CD4-positive, alpha-beta T cell treated with Interleukin-10 for 1 hour (primary cell): ENCODE results near the gene PPIP5K1.
A peak's percentile ranks its signal among the peaks of the same experiment; 100 is the strongest.

Experiments used
- DNase-seq: peaks from one replicate; pipeline ENCODE4 v3.0.0-alpha.2; 2020

The PPIP5K1 gene

DNA sequence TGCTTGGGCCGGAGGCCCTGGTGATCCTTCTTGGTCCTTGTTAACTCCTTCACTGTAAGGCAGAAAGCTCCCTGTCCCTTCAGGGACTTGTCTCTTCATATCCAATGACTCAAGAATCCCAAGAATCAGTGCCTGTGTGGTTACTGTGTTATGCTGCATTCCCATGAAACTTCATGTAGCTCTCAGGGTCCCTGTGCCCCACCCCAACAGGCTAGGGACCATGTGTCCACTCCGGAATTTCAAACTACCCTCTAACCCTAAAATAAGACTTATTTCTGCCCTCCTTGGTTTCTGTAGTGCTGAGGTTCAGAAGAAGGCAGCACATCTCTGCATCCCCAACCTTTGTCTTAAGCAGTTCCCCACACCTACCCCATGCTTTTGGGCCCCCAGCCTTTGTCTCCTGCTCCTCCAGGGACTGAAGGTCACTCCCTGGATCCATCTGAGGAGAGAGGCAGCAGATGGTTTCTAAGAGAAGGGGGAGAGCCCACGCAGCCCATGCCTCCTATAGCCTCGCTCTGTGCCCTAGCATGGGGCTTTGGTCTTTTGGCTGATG is 73.1 kb downstream of the PPIP5K1 start:
- no peak for DNase-seq

DNA sequence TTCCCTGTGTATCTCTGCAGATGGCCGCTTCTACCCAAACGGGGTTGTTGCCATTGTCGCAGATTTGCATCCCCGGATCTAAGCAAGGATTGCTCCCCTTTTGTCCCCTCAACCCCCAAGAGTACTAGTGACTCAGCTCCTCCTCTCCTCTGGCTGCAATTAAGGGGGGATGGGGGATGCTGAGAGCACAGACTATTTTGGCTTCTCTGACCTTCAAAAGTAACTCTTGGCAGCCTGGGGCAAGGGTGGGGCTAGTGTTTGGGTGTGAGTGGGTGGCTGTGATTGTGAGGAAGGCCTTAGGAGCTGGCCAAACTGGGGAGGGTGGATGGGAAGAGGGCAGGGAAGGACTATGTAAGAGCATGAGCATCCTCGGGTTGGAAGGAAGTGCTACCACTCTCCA is 73.8 kb downstream of the PPIP5K1 start:
- no peak for DNase-seq

DNA sequence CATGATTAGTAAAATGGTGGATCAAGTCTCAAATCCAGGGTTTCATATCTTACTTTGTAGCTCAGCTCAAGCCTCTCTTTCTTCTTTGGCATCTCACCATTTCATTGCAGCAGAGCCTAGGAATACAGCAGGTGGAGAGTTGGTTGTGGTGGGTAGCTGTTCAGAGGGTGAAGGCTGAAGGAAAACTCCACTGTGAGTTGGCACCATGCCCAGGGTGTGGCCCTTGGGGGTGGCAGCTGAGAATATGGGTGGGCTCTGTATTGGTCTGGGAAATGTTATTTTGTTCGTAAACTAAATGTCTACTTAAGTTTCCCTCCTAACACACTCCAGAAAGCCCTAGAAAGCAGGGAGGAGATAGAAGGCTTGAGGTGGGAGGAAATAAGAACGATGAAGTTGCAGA is 74.3 kb downstream of the PPIP5K1 start:
- DNase-seq: no peak

DNA sequence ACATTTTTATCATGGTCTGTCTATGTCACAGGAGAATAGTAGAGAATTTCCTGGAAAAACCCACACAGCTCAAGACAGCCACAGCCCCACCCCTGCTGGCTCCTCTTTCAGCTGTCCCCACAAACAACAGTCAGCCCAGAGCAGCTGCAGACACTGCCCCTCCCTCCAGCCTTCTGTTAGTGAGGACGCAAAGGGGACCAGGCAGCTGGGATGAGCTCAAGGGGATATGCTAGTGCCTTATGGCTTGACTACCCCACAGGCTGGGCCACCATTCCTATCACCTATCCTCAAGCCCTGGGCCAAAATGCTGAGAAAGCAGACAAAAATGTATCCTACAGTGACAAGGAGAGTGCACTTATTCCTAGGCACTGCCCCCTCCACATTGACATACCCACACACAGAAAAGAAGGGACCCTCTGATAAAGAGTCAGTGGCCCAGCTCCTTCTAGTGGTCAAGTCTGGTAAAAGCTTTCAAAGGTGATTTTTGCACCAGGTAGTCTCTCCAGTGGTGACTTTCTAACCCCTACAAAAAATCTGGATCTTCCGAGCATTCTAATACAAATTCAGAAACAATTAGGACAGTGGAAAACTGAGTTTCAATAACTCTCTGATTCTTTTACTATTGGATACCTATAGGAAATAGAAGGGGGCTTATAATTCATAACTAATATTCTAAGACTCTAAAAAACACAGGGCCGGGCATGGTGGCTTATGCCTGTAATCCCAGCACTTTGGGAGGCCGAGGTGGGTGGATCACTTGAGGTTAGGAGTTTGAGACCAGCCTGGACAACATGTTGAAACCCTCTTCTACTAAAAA is 75.6 kb downstream of the PPIP5K1 start:
- DNase-seq: peak; percentile 57

DNA sequence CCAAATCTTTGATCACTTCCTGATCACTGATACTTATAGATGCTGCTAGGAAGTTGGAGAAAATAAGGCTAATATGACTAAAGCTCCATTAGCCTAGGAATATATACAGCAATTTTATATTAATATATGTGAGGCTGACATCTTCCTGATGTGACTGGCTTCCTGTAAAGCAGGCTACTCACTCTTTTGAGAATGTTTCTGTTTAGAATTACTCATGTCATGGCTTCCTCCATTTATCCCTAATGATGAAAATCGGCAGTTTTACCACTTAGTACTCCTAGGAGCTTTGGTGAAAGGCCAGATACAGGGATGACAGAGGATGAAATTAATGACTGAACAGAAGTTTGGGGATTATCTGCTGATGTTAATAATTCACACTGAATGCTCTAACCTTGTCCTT is 76.5 kb downstream of the PPIP5K1 start:
- no peak for DNase-seq

DNA sequence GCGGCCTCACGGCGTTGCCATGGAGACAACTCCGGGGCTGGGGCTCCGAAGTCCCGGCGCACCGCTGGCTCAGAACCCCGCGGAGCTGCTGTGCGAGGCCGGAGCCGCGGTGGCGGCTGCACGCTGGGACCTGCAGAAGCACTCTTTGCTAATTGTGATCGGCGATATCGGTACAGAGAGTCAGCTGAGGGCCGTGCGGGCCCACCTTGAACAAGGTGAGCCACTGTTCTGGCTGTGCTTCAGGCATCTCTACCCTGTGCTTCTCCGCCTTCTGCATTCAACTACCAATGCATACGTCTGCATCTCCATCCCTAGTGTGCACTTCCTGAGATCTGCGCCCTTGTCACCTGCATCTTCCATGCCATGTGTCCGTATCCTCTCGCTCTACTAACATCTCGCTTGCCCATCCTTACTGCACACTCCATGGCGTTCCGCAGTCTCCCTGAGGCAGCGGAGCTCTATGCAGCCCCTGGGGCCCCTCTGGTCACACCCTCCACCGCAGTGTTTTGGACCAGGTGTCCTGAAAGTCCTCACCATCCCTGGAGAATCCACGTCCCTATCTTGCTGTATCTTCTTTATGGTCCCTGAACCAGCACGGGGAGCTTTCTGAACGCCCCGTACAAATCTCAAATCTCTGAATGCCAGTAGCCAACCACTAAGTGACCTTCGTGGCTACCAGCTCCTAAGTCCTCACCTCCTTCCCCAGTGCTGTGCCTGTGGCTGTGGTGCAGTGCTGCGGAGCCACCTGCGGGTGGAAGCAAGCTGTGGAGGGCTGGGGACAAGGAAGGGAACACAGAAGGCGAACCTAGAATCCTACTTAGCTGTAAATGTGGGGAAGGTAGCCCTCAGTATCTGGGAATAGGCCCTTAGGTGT is 78.8 kb downstream of the PPIP5K1 start:
- DNase-seq: peak; percentile 30

DNA sequence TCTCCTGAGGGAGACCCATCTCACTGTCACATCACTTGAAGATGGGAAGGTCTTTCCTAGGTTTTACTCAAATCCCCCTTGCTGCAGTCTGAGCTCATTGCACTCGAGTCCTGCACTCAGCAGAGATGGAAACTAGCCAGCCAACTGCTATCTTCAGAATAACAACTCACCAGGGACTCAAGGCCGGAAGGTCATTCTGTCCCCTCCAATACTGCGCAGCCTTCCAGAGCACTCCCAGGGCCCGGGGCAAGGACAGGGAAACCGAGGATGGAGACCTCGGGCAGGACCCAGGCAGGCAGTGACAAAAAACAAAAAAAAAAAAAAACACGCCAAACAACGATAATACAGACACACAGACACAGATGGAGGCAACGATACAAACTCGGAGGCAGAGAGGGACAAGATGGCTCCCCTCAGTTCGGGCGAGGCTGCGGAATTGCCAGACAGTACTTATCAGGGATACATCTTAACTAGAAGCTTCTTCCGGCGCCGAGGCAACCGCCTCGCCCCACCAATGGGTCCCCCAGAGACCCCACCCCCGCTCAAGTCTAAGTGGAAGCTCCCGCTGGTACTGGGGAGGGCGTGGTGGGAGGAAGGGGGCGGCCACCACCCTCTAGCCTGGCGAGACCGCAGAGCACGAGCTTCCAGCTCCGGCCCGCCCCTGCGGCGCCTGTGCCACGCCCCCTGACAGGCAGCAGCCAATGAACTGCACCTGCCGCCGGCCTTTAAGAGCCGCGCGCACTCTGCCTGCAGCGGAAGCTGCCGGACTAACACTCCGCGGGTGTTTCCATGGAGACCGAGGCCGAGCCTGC is 79.6 kb downstream of the PPIP5K1 start:
- peak; percentile 99 for DNase-seq

DNA sequence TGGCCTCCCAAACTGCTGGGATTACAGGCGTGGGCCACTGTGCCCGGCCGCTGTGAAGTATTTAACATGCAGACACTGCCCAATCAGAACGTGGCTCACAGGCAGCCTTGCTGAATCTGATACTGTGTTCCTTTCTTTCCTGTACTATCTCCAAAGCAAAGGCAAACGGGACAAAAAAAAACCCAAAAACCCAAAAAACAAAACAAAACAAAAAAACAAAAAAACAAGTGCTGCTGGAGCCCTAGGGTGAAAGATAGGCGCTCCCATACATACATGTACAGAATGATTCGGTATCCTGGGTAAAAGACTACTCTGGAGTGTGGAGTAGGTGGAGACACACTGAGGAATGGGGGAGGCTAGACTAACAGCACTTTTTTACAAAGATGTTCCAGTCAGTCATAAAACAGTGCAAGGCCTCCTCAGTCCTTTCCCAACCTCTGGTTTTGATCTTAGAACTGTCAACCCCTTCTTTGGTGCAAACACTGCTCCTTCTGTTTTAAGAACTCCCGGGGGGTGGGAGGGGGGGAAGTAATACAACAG is 80.3 kb downstream of the PPIP5K1 start:
- DNase-seq: no peak

DNA sequence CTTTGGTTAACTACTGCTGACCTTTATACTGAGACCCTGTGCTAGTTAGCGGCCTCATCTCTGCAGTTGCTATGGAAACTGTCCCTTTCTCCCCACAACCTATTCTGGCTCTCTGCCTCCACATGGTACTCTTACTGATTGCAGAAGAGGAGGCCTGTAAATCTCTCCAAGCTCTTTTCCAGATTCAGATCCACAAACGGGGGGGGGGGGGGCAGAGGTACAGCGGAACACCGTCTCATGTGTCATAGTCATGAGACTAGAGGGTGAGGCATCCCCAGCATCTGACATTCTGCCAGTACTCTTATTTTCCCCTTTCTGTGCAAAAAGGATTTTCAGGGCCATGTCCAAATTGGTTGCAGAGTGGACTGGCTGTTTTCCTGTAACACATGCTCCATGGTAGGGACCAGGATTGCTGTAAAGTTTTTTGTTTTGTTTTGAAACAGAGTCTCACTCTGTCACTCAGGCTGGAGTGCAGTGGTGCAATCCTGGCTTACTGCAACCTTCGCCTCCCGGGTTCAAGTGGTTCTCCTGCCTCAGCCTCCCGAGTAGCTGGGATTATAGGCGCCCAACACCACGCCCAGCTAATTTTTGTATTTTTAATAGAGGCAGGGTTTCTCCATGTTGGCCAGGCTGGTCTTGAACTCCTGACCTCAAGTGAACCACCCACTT is 80.9 kb downstream of the PPIP5K1 start:
- no peak for DNase-seq

DNA sequence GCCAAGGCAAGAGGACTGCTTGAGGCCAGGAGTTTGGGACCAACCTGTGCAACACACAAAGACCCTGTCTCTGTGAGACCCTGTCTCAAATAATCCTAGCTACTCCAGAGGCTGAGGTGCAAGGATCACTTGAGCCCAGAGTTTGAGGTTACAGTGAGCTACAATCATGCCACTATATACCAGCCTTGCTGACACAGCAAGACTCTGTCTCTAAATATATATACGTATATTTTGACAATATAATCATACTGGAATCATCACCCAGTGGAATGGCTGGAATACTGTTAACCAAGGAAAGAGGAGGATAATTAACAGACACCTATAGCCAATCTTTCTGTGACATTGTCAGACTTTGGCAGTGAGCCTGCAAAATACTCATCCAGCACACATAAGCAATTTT is 81.6 kb downstream of the PPIP5K1 start:
- DNase-seq: no peak

DNA sequence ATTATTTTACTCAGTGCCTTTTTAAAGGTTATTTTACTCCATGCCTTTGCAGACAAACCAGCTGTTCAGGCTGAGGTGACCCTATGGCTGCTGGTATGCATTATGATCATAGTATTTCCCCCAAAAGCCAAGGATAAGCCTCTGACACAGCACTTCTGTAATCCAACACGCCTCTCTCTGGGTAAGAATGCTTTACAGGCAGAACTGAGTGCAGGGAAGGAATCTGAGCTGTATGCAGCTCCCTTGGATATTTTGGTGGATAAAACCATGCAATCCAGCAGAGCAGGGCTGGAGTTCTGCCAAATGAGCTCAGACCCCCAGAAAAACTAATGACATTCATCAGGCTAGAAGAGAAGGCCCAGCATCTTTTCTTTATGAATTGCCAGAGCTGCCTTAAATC is 84.3 kb downstream of the PPIP5K1 start:
- DNase-seq: no peak

DNA sequence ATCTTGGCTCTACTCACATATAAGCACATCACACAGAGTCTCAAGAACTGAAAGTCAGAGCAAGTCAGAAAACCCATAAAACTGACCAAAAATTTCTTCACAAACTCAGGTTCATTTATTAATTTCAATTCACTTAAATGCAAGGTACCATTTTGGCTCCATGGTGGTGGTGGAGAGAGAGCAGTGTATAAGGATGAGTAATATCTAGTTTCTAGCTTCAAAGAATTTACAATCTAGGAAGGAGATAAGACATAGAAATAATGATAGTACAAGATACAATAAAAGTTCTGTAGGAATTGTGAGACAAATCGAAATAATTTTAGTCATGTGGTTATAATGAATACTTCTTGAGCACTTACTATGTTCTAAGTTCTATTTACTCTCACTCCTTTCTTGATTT is 90.4 kb downstream of the PPIP5K1 start:
- DNase-seq: no peak

DNA sequence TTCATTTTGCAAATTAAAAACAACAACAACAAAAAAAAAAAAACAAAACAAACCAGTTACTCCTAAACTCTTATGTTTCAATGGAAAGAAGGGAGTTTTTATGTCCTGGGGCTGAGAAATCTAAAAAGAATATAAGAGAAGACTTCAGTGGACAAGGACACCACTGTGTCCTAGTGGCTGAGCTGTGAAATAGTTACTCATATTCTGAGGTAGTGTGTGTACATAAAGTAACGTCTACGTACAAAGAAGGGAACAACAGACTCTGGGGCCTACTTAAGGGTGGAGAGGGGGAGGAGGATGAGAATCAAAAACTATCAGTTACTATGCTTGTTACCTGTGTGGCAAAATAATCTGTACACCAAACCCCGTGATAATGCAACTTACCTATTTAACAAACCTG is 91.0 kb downstream of the PPIP5K1 start:
- DNase-seq: no peak

DNA sequence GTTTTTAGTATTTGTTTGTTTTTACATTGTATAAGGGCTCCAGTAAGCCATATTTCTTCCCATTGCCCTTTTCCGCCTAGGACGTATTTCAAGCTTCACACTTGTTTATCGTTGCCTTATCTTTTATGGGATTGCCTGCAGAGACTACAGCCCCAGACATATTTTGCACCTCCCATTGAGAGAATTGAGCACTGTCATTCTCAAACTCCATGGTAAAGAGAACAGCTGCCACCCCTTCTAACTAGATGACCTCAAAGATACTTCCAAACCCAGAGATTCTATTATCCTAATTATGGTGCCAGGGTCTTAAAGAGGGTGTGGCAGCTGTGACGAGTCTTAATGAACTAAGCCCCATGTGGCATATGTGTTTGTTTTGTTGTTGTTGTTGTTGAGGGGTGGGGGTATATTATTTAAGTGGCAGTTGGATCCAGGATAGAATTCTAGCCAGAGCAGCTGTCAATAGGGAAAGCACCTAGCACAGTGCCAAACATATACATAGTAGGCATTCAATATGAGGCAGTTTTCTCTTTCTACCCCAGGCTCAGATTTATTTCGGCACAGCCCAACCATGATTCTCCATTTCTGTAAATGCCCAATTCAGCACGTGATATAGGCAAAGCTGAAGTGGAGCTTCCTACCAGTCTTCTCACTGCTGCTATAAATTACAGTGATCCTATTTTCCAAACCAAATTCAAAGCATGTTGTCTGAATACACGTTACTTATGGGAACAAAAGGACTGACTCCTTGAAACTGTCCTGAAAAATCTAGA is 96.1 kb downstream of the PPIP5K1 start:
- DNase-seq: no peak

DNA sequence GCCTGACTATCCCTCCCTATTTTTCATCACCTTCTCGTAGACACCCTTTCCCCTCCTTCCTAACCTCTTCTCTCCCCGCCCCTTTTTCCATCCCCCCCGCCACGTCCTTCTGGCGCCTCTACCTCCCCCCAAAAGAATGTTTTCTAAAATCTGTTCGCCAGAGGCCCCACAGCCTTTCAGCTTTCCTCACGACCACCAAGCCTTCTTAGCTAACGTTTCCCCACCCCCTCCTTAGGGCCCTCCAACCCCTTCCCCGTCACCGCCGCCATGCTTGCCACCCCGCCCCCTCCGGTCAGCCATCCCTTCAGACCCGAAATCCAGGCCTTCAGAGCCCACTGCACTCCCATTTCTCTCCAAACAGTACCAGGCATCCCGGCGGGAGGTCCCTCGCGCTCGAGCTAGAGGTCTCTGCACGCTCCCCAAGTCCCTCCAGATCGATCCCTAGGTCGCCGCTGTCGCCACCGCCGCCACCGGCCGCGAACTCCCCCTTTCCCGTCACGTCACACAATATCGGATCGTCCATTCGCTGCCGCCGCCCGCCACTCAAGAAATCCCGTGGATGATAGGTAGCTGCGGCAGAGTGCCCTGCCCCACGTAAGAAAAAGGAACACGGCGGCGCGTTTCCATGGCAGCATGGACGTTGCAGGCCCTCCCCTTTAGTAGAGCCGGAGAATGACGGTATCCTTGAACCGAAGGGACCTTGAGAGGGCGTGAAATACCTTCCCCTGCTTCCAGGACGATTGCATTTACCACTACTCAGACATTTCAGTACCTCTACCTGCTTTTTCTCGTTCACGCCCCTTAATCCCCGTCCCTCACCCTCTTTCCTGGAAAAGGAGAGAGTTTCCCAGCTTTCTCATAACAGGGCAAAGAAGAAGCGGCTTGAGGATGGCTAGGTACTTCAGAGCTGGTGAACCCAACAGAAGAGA is 97.1 kb downstream of the PPIP5K1 start, which contains the start of gene TP53BP1:
Gene TP53BP1, minus strand, starts transcription at position 484 of the 929 bp plus-strand sequence. Its CDS starts 113 bp downstream, at position 371.
- DNase-seq: peak; percentile 96

DNA sequence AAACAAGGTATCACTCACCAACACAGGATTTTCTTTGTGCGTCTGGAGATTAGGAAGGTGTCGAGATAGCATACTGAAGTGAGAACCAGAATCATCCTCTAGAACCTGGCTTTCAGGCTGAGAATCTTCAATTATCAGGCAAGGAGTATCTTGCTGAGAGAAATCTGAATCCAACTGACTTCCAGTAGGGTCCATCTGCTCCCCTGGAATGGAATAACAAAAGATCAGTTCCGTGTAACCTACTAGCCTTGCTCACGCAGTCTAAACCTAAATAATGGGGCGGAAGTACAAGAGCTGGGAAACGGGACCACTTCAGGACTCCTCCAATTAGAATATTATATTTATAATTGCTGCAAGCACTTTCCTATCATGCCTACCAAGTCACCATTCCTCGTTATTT is 97.7 kb downstream of the PPIP5K1 start:
- no peak for DNase-seq

DNA sequence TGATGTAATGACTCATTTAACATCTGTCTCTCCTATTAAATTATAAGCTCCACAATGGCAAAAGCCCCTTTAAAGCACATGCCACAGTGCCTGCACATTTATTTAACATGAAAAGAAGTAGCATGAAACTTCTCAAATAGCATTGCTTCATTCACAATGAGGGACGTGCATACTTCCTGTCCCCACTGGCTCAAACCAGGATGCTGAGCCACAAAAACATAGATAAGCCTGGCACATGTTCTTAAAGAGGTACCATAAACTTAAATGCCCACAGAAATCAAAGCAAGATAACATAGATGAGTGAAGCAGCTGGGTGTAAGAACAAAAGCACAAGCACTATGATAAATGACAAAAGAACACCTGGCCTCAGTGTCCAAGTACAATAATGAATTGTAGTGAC is 100.8 kb downstream of the PPIP5K1 start:
- no peak for DNase-seq

DNA sequence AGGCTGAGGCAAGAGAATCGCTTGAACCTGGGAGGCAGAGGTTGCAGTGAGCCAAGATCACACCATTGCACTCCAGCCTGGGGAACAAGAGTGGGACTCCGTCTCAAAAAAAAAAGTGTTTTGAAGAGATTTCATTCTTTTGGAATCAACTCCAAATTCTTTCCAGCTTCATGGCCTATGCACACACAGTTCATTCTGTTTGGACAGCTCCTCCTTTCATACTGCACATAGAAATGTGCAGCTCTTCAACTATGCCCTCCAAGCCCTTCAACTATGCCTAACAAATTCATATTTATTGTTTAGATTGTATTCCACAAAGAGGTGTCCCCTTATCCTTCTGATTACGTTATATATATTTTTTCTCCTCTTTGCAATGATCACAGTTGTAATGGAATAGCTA is 101.2 kb downstream of the PPIP5K1 start:
- DNase-seq: no peak

DNA sequence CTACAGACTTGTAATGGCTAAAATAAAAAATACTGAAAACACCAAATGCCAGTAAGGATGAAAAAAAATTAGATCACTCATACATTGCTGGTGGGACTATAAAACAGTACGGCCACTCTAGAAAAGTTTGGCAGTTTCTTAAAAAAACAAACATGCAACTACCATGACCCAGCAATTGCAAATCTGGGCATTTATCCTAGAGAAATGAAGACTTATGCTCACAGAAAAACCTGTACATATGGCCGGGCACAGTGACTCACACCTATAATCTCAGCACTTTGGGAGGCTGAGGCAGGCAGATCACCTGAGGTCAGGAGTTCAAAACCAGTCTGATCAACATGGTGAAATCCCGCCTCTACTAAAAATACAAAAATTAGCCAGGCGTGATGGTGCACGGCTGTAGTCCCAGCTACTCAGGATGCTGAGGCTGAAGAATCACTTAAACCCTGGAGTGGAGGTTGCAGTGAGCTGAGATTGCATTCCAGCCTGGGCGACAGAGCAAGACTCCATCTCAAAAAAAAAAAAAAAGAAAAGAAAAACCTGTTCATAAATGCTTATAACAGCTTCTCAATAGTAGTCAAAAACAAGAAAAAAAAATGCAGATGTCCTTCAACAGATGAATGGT is 102.6 kb downstream of the PPIP5K1 start:
- DNase-seq: no peak

DNA sequence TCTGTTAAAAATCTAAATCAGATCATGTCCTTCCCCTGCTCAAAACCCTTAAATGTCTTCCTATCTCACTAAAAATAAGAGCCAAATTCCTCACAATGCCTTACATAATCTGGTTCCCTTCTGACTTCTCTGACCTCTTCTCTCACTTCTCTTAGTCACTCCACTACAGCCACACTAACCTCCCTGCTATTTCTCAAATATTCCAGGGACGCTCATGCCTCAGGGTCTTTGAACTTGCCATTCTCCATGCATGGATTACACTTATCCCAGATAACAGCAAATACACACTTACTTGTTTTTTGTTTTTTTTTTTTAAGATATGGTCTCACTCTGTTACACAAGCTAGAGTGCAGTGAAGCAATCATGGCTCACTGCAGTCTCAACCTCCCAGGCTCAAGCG is 105.6 kb downstream of the PPIP5K1 start:
- DNase-seq: no peak
